ENCODE data around the gene TLE4.
"Not testable (repeated sequence)": the region's sequence is repeated elsewhere in the genome, so short reads cannot be mapped to it uniquely, and the experiment has no call there.

The TLE4 gene

GRCh38 chr9:79604149-79604548 is 32.4 kb downstream of the TLE4 start:
- no peak for DNase-seq

GRCh38 chr9:79604921-79605562 is 33.3 kb downstream of the TLE4 start:
- DNase-seq = no peak

GRCh38 chr9:79606529-79606928 is 34.8 kb downstream of the TLE4 start:
- DNase-seq = not testable (repeated sequence)

- DNase-seq = no peak
Observed at GRCh38 chr9:79609468-79610018, 37.8 kb downstream of the TLE4 start.

GRCh38 chr9:79610019-79610631 is 38.4 kb downstream of the TLE4 start:
- no peak for DNase-seq

GRCh38 chr9:79610791-79611614 is 39.2 kb downstream of the TLE4 start:
- DNase-seq = no peak

GRCh38 chr9:79613145-79613544 is 41.4 kb downstream of the TLE4 start:
- no peak for DNase-seq

GRCh38 chr9:79615038-79615437 is 43.3 kb downstream of the TLE4 start:
- DNase-seq = no peak

- no peak for DNase-seq
Observed at GRCh38 chr9:79616013-79616412, 44.2 kb downstream of the TLE4 start.

GRCh38 chr9:79616971-79617370 is 45.2 kb downstream of the TLE4 start:
- no peak for DNase-seq

- DNase-seq = no peak
Observed at GRCh38 chr9:79617395-79617794, 45.6 kb downstream of the TLE4 start.

GRCh38 chr9:79619930-79620329 is 48.2 kb downstream of the TLE4 start:
- no peak for DNase-seq

- no peak for DNase-seq
Observed at GRCh38 chr9:79621916-79622575, 50.3 kb downstream of the TLE4 start.

GRCh38 chr9:79623799-79624721 is 52.3 kb downstream of the TLE4 start:
- DNase-seq = no peak

- no peak for DNase-seq
Observed at GRCh38 chr9:79629721-79630120, 58.0 kb downstream of the TLE4 start.

- DNase-seq = no peak
Observed at GRCh38 chr9:79630521-79631403, 59.0 kb downstream of the TLE4 start.

GRCh38 chr9:79632060-79632459 is 60.3 kb downstream of the TLE4 start:
- DNase-seq = no peak

GRCh38 chr9:79632705-79633104 is 60.9 kb downstream of the TLE4 start:
- no peak for DNase-seq

GRCh38 chr9:79633558-79633957 is 61.8 kb downstream of the TLE4 start:
- DNase-seq = no peak

GRCh38 chr9:79637177-79637925 is 65.6 kb downstream of the TLE4 start:
- no peak for DNase-seq

Measured in activated gamma-delta T cell (primary cell).